Measurements from ENCODE around the gene KIF3B.
"Not testable (repeated sequence)": the region's sequence is repeated elsewhere in the genome, so short reads cannot be mapped to it uniquely, and the experiment has no call there.

DNA sequence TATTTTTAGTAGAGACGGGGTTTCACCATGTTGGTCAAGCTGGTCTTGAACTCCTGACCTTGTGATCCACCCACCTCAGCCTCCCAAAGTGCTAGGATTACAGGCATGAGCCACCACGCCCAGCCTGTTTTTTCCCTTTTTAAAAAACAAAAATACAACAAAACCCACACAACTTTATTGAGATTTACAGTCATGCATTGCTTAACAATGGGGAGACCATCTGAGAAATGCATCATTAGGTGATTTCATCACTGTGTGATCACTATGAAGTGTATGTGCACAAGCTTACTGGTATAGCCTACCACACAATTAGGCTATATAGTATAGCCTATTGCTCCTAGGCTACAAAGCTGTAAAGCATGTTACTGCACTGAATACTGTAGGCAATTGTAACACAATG lies 63.6 kb downstream of the KIF3B start:
- TF ChIP-seq, protein P1, sequence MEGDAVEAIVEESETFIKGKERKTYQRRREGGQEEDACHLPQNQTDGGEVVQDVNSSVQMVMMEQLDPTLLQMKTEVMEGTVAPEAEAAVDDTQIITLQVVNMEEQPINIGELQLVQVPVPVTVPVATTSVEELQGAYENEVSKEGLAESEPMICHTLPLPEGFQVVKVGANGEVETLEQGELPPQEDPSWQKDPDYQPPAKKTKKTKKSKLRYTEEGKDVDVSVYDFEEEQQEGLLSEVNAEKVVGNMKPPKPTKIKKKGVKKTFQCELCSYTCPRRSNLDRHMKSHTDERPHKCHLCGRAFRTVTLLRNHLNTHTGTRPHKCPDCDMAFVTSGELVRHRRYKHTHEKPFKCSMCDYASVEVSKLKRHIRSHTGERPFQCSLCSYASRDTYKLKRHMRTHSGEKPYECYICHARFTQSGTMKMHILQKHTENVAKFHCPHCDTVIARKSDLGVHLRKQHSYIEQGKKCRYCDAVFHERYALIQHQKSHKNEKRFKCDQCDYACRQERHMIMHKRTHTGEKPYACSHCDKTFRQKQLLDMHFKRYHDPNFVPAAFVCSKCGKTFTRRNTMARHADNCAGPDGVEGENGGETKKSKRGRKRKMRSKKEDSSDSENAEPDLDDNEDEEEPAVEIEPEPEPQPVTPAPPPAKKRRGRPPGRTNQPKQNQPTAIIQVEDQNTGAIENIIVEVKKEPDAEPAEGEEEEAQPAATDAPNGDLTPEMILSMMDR (conservative IDR thresholded peaks at IDR 0.05 in 1 of 2, IDR thresholded peaks at IDR 0.05 in 1 of 2; ENCODE audit: low read depth in 1 of 2, low read length in 2 of 2), result not testable (repeated sequence)
- not testable (repeated sequence) for TF ChIP-seq EZH2 (IDR thresholded peaks at IDR 0.05; ENCODE audit: low read length, missing control alignments)

All from fibroblast of lung (primary cell).